GM21619 (cell line): ENCODE results near the gene PIK3C3.
"Not testable (repeated sequence)": the region's sequence is repeated elsewhere in the genome, so short reads cannot be mapped to it uniquely, and the experiment has no call there.

Source experiments
- ATAC-seq: cut with Tn5 transposase; IDR thresholded peaks from one replicate; pipeline ENCODE4 v1.9.1; 2021; ENCODE audit not compliant: unreplicated experiment

Gene PIK3C3

DNA sequence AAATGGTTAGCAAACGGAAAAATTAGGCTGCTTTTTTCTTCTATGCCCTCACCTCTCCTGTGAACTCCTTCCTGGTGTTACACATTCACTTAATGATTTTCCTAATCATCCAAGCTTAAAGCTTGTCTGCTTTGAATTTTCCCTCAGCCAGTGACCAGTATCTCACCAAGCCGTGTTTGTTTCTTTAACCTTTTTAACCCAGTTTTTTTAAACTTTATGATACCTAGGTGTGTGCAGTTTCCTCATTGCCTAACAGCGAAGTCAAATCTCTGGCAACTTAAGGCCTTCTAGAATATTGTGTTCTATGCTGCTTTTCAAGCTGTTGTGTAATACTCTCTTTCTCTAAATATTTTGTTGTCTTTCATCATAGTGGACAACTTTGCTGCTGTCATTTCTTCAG, 113.0 kb downstream of the PIK3C3 start:
- ATAC-seq = no peak

- no peak for ATAC-seq
These were observed 114.0 kb downstream of the PIK3C3 start for GRCh38 chr18:42069036-42069435.

DNA sequence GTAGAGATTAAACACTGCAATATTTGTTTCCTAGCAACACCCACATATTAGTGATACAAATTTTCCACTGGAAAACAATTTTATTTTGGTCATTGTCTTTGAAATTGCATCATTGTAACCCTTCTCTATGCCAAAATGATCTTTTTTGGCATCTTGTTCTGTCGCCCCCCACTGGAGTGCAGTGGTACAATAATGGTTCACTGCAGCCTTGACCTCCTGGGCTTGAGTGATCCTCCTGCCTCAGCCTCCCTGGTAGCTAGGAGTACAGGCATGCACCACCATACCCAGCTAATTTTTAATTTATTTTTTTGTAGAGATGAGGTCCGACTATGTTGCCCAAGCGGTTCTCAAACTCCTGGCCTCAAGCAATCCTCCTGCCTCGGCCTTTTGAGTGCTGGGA, 117.4 kb downstream of the PIK3C3 start:
- no peak for ATAC-seq

GRCh38 chr18:42074704-42075103, 119.7 kb downstream of the PIK3C3 start:
- no peak for ATAC-seq

GRCh38 chr18:42078711-42079110, 123.7 kb downstream of the PIK3C3 start:
- no peak for ATAC-seq

DNA sequence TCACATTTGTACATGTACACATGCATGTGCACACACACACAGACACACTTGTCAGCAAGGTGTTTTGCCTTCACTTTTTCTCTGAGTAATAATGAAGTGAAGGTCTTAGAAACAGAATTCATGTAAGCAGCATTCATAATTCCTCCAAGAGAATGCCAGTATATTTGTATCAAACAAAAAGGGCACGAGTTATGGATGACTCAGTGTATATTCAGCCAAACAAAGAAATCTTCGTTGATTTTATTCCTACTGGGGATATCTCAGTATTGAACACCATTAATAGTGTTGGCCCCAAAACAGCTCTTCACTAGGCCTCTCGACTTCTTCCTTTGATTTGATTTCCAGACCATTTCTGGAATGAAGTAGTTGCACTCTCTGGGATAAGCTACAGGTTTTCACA, 125.3 kb downstream of the PIK3C3 start:
- ATAC-seq = no peak

DNA sequence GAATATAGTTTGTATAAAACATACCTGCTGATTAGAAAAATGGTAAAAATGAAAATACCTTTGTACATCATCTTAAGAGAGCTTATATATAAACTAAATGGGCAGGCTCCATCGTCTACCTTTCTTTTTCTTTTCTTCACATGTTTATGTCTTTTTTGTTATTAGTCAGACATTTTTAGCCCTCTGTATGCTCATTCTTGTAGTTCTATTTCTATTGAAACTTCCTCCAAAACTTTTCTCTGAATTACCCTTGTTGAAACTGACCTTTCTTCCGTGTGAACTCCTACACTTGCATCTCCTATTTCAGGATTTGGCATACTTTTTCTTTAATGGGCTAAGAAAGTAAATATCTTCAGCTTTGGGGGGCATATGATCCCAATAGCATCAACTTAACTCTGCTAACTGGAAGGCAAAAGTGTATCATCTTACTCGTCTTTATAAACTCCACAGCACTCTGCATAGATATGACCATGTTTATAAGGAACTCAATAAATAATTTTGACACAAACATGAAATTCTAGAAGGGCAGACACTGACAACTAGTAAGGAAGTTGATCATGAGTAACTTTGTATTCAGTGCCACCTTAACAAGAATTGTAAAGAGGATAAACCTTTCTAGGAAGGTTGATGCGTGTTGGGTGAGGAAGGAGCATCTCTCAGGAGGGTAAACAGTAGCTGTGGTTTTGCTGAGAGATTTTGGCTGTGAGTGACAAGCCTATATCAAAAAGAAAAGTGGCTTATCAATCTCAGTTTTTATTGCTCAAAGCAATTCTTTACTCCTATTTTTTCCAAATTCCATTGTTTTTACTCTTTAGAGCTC, 127.6 kb downstream of the PIK3C3 start:
- no peak for ATAC-seq

GRCh38 chr18:42086288-42086687, 131.3 kb downstream of the PIK3C3 start:
- ATAC-seq = no peak

DNA sequence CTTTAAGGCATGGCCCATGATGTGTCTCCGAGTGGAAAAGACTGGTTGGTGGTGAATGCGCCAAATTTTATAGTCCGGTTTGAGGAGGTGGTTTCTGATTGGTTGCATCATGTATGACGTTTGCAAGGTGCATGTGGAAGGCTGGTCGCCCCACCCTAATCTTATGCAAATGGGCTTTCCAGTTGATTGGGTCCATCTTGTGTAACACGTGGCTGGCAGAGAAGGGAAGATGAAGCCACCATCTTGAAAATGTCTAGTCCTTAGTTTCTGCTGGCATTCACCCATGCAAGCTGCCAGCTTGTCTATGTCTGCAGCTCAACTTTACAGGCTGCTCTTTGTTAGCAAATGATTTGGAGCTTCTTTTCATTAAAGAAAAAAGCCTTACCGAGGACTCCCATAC, 132.2 kb downstream of the PIK3C3 start:
- ATAC-seq = no peak

GRCh38 chr18:42087876-42088275, 132.8 kb downstream of the PIK3C3 start:
- ATAC-seq = no peak

GRCh38 chr18:42092848-42093247, 137.8 kb downstream of the PIK3C3 start:
- no peak for ATAC-seq

DNA sequence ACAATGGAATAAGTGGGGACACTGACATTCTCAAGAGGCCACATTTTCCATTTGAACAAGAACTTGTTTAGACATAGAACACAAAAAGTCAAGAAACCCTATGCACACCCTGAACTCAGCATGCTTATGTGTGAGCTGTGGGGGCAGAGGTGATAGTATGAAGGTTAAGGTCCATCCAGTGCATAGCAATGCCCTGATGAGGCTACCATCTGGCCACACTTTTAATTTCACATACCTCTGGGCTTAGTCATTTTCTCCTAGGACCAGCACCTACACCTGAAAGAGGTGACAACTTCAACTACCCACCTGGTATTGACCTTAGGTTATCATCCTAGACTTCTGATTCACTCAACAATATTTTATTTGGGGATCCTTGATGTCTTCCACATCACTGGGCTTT, 139.8 kb downstream of the PIK3C3 start:
- no peak for ATAC-seq

DNA sequence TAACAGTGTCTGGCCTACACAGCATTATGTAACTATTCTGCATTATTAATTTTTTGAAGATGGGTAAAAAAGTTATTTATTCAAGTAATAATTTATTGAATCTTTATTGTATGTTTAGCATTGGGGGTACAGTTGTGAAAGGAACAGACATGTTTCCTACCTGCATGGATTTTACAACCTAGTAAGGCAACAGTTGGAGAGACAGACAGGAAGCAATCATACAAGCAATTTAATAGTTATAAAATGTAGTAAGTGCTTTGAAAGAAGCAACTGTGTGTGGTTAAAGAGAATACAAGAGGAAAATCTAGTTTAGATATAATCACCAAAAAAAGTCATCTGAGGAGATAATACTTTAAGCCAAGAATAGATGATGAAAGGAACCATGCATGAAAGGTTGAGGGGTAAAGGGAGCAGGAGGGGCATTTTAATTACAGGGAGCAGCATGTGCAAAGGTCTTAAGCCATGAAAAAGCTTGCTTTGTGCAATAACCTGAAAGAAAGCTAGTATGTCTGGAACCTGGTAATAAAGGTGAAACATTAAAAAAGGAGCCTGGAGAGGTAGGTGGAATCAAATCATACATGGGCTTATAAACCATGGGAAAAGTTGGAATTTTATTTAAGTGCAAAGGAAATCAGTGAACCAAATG, 140.8 kb downstream of the PIK3C3 start:
- ATAC-seq = no peak

DNA sequence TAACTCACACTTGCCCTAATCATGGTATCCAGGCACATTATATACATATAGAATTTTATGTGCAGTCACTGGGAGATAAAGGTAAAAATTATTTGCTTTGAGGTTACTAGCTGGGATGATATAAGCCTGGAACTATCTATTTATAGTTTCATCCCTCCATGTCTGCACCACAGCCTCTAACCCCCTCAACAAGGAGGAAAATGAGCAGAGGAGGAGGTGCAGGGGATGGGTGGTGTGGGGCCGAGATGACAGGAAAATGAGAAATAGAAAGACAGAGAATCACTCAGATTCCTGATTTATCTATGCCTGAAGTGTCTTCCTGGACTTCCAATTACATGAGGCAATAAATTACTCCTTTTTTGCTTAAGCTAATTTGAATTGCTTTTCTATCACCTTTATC, 145.2 kb downstream of the PIK3C3 start:
- ATAC-seq = no peak

DNA sequence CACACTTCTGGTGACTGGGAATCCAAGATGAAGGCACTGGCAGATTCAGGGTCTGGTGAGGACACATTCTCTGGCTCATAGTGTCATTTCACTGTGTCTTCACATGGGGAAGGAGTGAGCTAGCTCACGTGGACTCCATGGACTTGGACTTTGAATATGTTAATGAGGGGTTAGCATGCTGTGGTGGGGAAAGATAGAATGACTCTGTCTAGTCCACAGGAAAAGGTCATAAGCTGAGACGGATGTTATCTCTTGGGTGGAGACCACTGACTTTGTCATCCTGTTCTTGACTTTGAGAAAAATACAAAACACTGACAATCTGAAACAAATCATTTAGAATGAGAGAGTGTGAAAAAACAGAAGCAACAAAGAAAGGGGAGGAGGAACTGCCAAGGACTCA, 145.9 kb downstream of the PIK3C3 start:
- ATAC-seq = no peak

DNA sequence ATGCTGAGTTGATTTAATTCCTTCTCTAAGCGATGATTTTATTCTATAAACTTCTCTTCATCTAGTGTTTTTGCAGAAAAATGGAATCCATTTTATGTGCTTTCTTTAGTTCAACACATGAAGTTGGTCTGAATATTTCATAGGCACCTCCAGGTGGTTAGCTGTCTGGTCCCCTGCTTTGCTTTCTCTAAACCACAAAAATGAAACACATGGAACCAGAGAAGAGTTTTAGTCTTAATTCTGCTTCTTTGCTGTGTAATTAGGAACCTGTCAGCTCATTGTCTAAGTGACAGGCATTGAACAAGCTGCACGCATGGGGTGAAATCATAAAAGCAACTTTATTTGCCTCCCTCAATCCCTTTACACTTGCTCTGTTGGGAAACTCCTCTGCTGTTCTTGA, 150.4 kb downstream of the PIK3C3 start:
- no peak for ATAC-seq

DNA sequence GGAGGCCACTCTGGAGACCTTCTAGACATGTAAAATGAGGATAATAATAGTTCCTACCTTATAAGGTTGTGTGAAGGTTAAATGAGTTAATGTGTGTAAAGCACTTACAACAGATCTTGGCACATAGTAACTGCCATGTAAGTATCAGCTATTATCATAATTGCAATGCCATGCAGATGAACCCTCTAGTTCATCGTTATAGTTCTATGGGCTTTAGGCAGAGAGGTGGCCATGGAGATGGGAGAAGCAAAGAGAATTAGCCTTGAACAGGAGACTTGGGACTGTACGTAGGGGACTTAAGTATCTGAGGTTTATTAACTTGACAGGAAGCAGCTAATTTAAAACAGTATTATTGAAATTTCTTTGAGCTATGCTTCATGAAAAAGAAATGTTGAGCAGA, 151.8 kb downstream of the PIK3C3 start:
- no peak for ATAC-seq

DNA sequence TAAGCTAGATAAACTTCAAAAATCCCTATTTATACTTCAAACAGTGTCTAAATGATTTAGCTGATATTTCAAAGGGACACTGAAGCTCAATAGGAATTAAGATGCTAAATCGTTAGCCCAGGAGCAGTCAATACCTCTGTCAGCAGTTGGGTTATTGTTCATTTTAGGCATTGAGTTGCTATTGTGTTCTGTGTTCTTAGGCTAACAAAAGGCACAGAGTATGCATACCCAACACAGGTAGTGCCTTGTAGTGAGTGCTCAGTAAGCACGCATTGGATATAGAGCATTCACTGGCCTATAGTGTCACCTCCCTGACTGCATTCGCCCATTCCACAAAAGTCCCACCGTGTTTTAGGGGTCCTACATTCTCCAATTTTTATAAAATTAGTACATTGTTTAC, 152.3 kb downstream of the PIK3C3 start:
- ATAC-seq = no peak

DNA sequence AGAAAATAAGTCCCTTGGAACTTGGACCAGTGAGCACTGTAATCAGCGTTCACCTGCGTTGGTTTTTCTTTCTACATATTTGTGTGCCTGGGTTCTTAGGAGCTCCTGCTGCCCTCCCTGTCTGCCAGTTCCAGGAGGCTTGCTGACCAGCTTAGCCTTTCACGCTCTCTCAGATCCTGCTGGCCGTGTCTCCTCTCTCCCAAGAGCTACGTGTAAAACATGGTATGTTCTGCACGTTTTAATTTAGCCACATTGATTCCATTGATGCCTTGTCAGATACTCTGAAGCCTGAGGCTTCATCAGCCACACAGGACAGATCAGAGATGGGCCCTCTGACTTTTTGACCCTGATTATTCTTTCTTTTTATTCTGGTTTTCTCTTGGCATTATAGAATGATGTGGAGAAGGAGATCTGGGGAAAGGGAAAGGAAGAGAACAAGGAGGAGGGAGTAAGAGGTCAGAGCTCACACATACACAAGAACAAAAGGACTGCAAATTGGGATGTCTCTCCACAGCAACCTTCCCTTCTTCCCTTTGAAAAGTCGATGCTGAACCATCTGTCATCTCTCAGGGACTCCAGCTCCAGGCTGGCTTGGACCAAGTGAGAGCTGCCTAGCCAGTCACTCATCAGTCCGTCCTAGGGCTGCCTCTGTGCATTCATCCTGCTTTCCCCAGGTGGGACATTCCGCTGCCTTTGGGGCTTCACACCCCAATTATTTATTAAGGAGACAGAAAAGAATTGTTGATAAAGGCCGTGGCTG, 152.8 kb downstream of the PIK3C3 start:
- no peak for ATAC-seq

- not testable (repeated sequence) for ATAC-seq
These were observed 157.1 kb downstream of the PIK3C3 start for GRCh38 chr18:42112147-42112546.

GRCh38 chr18:42112657-42113420, 157.8 kb downstream of the PIK3C3 start:
- no peak for ATAC-seq
